ENCODE measurements around the gene TMEM41B. TPM values are rescaled to one million over a fixed set of nuclear protein-coding genes. Genes with fewer than 3 reads are reported as not detected.
"Not testable (repeated sequence)": the region's sequence is repeated elsewhere in the genome, so short reads cannot be mapped to it uniquely, and the experiment has no call there.

Gene TMEM41B
- total and polyA plus RNA-seq, 4 donors, result 11.8 to 52.0 (median 23.3) TPM

- Histone ChIP-seq H3K4me3 (ENCODE audit: low read depth in 1 of 3, low read length in 3 of 3) (no peak overlapping the region), H3K9me3 (ENCODE audit: control insufficient read depth in 4 of 4, low read length in 3 of 4) (no peaks in the 10 kb centered on the region), H3K36me3 (ENCODE audit: control insufficient read depth in 4 of 4, insufficient read depth in 3 of 4, low read depth in 1 of 4, low read length in 3 of 4) (no peaks in the 10 kb centered on the region), H3K27ac (ENCODE audit: low read depth in 1 of 2, low read length in 2 of 2) (peak overlapping the region in 1 of 2 donors; percentile 96), H3K4me1 (ENCODE audit: control insufficient read depth in 4 of 4, insufficient read depth in 4 of 4, low read length in 3 of 4) (peaks cover 0 to 10% (median 0%) of the 10 kb centered on the region in 4 donors), H3K9ac (ENCODE audit: low read depth in 1 of 2, low read length in 2 of 2) (no peak overlapping the region), H3K27me3 (ENCODE audit: control insufficient read depth in 4 of 4, insufficient read depth in 4 of 4, low read length in 3 of 4) (no peaks in the 10 kb centered on the region)
- DNase-seq (ENCODE audit: low spot score), result no peak
- 90% methylated on average over 2 of the region's 2 CpGs for WGBS
- TF ChIP-seq FOXA1 (IDR thresholded peaks at IDR 0.05) (no peak), YY1 (IDR thresholded peaks at IDR 0.05) (no peak), REST (IDR thresholded peaks at IDR 0.05) (no peak), FOXA2 (IDR thresholded peaks at IDR 0.05) (no peak), JUND (IDR thresholded peaks at IDR 0.05) (no peak), RAD21 (IDR thresholded peaks at IDR 0.05) (no peak), ATF3 (IDR thresholded peaks at IDR 0.05) (no peak)
Measured at GRCh38 chr11:9362393-9362863, 48.0 kb upstream of the TMEM41B start.

- not testable (repeated sequence) for H3K9ac ChIP-seq (ENCODE audit: low read depth in 1 of 2, low read length in 2 of 2); H3K9me3 ChIP-seq (ENCODE audit: control insufficient read depth in 4 of 4, low read length in 3 of 4); H3K36me3 ChIP-seq (ENCODE audit: control insufficient read depth in 4 of 4, insufficient read depth in 3 of 4, low read depth in 1 of 4, low read length in 3 of 4); H3K27me3 ChIP-seq (ENCODE audit: control insufficient read depth in 4 of 4, insufficient read depth in 4 of 4, low read length in 3 of 4); H3K4me3 ChIP-seq (ENCODE audit: low read depth in 1 of 3, low read length in 3 of 3); H3K27ac ChIP-seq (ENCODE audit: low read depth in 1 of 2, low read length in 2 of 2); DNase-seq (ENCODE audit: low spot score)
- H3K4me1 ChIP-seq (ENCODE audit: control insufficient read depth in 4 of 4, insufficient read depth in 4 of 4, low read length in 3 of 4), result peaks cover 0 to 10% (median 0%) of the 10 kb centered on the region in 4 donors
- WGBS, result 95% methylated on average over 13 of the region's 13 CpGs
Measured at GRCh38 chr11:9360862-9361622, 46.6 kb upstream of the TMEM41B start.

- Histone ChIP-seq H3K9ac (ENCODE audit: low read depth in 1 of 2, low read length in 2 of 2) (no peak overlapping the region), H3K4me3 (ENCODE audit: low read depth in 1 of 3, low read length in 3 of 3) (no peak overlapping the region), H3K9me3 (ENCODE audit: control insufficient read depth in 4 of 4, low read length in 3 of 4) (no peaks in the 10 kb centered on the region), H3K4me1 (ENCODE audit: control insufficient read depth in 4 of 4, insufficient read depth in 4 of 4, low read length in 3 of 4) (no peaks in the 10 kb centered on the region), H3K27me3 (ENCODE audit: control insufficient read depth in 4 of 4, insufficient read depth in 4 of 4, low read length in 3 of 4) (no peaks in the 10 kb centered on the region), H3K27ac (ENCODE audit: low read depth in 1 of 2, low read length in 2 of 2) (no peak overlapping the region), H3K36me3 (ENCODE audit: control insufficient read depth in 4 of 4, insufficient read depth in 3 of 4, low read depth in 1 of 4, low read length in 3 of 4) (no peaks in the 10 kb centered on the region)
- 96% methylated on average over 4 of the region's 4 CpGs for WGBS
- no peak for DNase-seq (ENCODE audit: low spot score)
- TF ChIP-seq GABPA (IDR thresholded peaks at IDR 0.05 in 1 of 2, conservative IDR thresholded peaks at IDR 0.05 in 1 of 2) (no peak), ZBTB33 (IDR thresholded peaks at IDR 0.05) (no peak), REST (IDR thresholded peaks at IDR 0.05) (no peak), ATF3 (IDR thresholded peaks at IDR 0.05) (no peak), TAF1 (conservative IDR thresholded peaks at IDR 0.05) (no peak), MAX (IDR thresholded peaks at IDR 0.05) (no peak), JUND (IDR thresholded peaks at IDR 0.05) (no peak), NR2F2 (IDR thresholded peaks at IDR 0.05) (no peak), RXRA (IDR thresholded peaks at IDR 0.05) (no peak), FOXA1 (IDR thresholded peaks at IDR 0.05) (no peak), SP1 (IDR thresholded peaks at IDR 0.05) (no peak)
Measured at GRCh38 chr11:9357041-9357440, 42.6 kb upstream of the TMEM41B start.

Measured in liver (tissue), 9 donors.